HG02798 (cell line): ENCODE measurements around the gene RANBP3.

Source experiments
- ATAC-seq: cut with Tn5 transposase; IDR thresholded peaks from one replicate; pipeline ENCODE4 v1.9.1; 2021; ENCODE audit warnings: mild to moderate bottlenecking; ENCODE audit not compliant: unreplicated experiment, poor library complexity

Gene RANBP3

DNA sequence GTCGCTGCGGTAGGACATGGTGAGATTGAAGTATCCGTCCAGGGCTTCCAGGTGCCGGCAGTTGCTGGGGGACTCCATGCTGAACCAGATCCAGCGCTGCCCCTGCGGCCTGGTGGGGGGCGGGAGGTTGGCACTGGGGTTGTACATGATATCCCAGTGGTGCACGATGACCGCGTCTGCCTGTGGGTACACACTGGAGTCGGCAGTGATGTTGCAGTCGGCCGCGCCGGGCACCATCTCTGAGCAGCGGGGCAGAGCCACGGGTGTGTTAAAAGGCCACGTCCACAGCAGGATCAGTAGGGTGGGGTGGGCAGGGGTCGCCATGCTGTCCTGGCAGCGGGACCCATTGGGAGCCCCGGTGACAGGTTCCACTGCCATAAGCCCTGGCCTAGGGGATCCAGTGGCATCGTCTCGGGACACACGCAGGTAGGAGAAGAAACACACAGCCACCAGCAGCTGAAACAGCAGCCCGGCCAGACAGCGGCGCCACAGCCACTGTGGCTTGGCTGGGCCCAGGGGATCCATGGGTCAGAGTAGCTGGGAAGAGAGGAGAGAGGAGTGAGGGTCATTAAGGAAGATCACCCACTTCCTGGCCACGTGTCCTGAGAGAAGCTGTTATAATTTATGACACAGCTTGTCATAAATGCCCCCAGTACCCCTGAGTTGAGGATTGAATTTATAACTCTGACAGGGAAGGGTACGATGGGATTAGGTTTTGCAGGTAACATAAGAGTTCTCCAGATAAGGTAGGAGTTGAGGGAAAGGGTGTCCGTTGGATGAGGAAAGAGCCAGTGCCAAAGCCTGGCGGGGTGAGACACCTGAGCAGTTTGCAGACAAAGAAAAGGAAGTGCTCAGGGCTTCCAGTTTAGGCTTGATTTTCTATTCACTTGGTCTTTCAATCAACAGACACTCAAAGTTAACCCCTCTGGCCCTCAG, 110.5 kb downstream of the RANBP3 start:
- no peak for ATAC-seq
